Hematopoietic multipotent progenitor cell (in vitro differentiated cells): ENCODE results near the gene ZNF385A. TPM values are rescaled to one million over a fixed set of nuclear protein-coding genes. Genes with fewer than 3 reads are reported as not detected.
A peak's percentile ranks its signal among the peaks of the same experiment; 100 is the strongest.
"Not testable (repeated sequence)": the region's sequence is repeated elsewhere in the genome, so short reads cannot be mapped to it uniquely, and the experiment has no call there.

Experiments used
- DNase-seq, 3 donors: peaks; one replicate each; pipeline ENCODE4 v3.0.0-alpha.2; 2011 to 2015; ENCODE audit warnings: low read depth in 2 of 3, low spot score in 2 of 3
- small RNA-seq: library from RNA; depleted of rRNA; stranded (forward); fragments of <200 nt; gene quantifications from one replicate; pipeline ENCODE3, GENCODE V24; 2012
- total RNA-seq: library from RNA; depleted of rRNA; stranded (reverse); fragments of >200 nt; gene quantifications from one replicate; pipeline ENCODE4 v1.2.3, GENCODE V29; 2012

Gene ZNF385A
- total RNA-seq, 1 donor: 4.6 TPM

DNA sequence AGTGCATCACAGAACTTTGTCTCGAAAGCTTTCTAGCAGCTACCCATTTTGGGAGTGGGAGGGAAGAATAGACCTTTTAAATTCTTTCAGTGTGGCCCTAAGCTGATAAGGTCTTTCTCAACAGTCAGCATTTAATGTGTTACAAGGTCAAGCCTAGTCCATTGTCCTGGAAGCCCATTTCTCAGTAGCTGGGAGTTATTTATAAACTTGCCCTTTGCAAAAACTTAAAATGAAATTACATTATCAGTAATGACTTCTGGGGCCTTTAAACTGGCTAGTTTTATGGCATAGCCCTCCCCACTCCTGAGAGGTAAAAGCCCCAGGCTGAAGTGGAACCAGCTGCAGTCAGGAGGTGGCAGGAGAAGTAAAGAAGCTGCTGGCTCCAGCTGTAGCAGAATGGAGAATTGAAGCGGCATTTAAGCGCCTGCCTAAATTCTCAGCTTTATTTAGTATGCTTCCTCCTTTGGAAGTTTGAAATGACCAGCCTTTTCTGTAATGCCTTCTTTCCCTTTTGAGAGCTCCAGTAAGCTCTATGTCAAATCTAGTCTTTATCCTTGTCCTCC lies 47.2 kb downstream of the ZNF385A start:
- DNase-seq: peak in 1 of 3 donors; percentile 63

DNA sequence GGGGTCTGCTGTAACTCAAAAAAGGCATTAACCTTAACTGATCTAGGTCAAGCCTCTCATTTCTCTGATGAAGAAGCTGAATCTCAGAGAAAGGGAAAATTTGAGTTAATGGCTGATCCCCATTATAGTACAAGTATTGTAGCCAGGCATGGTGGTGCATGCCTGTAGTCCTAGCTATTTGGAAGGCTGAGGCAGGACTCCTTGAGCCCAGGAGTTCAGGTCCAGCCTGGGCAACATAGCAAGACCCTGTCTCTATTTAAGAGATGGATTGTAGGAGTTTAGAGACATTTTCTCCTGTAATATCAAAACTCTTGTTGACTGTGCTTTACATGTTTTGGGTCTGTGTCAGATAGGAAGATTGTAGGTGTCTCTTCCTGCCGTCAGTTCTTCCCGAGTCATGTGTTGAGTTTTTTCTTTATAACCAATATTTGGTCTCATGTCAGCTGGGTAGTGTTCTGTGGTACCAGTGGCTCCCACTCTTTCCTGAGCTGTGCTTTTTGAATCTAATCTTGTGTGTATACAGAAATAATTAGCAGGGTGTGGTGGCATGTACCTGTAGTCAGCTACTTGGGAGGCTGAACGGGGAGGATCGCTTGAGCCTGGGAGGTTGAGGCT lies 51.0 kb downstream of the ZNF385A start:
- no peak for DNase-seq

DNA sequence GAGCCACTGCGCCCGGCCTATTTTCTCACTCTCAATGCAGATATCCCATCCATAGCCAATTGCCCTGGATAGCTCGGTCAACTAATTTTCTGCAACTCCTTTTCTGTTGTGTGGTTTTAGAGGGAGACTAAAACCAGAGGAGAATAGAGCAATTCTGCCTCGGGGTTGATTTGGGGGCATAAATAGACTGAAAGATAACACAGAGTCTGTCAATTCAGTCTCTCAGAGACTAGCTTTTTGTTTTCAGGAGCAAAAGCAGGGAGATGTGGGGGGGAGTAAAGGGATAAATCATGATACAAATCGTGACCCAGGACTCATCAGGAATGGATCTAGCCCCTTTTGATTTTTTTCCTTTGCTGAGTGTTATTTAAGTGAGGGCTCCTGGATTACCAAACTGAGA lies 53.1 kb downstream of the ZNF385A start:
- DNase-seq: no peak

DNA sequence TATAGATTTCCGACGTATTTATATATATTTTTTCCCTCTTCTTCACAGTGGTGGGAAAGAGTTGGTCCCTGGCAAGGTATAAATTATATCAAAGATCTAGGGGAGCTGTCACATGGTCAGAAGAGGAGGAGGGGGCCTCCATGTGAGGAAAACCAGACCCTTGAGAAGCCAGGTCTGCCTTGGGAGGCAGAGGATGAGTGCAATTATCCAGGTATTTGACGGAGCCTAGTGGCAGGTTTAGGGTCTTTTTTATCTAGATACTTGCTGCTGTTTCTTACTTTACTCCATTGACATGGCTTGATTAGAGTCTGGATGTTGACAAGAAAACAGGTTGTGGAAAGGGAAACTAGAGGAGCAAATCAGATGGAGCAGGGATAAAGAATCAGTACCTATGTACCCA lies 54.1 kb downstream of the ZNF385A start:
- no peak for DNase-seq

DNA sequence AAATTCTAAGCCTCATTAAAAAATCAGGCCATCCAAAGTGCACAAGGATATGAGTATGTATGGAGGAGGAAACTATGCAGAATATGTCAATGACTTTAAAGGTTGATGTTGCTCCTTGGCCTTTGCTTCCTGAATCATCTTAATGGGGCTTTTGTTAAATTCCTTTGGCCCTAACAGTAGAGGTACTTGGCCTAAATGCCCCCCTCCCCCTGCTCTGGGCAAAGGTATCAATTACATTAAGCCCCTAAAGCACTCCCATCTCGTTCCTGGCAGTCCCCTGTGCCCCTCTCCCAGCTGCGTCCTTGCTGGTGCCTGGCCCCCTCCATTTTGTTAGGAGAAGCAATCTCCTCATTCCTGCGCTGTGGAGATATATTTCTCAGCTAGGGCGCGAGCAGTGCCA lies 54.8 kb downstream of the ZNF385A start:
- DNase-seq: no peak

DNA sequence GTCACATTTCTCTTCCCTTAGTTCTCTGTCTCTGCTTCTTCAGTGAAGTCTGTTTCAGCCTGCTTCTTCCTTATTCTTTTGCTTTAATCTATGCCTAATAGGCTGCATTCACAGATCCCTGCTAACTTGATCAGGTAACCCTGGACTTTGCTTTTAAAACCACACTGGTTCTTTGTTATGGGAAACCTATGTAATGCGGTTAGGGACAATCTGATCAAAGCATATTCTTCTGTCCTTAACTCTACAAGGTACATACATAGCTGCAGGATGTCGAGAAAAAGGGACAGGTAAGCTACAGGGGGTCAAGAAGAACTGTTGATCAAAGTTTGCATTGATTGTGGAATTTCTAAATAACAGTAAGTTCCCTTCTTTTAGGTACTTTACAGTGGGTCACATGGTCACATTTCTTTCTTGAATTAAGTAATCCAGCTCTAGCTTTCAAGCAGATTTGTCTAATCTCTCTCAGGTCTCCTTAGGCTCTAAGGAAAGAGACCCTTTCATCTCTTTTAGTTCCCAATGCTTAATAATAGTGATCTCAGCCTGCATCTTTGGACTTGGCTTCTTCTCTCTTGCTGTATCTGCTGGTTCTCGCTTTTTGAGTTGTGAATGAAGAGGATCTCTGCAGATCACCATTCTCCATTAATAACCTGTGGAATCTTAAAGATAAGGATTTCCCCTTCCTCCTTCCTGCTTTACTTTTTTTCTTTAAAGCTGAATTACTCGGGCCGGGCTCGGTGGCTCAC lies 55.8 kb downstream of the ZNF385A start:
- DNase-seq: no peak

DNA sequence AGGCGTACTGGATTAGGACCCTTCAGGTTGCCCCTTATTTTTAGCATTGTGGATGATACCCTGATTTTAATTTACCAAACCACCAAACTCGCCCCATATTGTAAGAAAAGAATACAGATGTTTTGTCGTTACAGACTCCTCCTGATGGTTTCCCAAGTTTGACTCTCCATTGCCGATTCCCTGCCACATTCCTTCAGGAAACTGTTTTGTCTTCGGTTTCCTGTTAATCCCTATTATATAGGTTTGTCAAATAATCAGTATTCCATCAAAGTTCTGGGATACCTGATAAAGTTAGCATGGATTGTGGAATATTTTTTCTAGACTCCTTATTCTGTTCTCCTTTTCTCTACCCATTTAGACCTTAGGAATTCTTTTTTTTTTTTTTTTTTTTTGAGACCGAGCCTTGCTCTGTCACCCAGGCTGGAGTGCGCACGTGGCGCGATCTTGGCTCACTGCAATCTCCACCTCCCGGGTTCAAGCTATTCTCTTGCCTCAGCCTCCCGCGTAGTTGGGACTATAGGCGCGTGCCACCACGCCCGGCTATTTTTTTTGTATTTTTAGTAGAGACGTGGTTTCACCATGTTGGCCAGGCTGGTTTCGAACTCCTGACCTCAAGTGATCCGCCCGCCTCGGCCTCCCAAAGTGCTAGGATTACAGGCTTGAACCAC lies 59.0 kb downstream of the ZNF385A start:
- not testable (repeated sequence) for DNase-seq

DNA sequence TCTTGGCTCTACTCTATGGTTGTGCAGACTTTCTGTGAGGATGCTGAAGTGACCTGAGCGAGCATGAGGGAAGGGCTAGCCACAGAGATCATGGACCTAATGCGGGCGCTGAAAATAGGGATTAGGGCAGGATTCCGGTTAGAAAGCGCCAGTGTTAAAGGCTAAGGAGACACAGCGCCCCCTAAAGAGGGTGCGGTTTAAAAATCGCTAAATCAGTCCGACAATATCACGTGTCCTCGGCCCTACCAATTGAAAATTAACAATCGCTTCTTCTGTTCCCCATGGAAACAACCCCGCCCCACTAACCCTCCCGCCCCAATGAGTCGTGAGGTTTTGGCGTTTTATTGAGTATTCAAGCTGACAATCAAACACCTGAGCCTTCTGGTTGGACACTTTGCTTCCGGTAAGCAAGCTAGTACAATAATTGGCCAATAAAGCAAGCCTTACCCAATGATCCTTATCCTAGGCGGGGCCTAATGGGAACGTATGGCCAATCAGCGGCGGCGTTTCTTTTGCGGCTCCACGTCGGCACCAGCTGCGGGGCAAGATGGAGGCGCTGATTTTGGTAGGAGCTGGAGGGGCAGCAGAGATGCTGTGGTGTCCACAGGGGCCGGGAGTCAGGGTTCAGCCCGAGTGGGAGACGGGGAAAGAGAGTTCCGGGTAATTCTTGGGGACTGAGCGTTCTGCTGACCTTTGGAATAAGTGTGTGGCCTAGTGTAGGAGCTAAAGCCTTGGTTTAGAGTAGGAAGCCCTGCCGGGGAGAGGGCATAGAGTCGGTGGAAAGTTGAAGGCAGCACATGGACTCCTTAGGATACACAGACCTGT lies 59.7 kb downstream of the ZNF385A start, which contains the start of gene COPZ1:
COPZ1 (plus strand) TSS at position 515 of the 825 bp plus-strand sequence; CDS start at position 548, 33 bp downstream.
- DNase-seq: peak; percentile 85 to 100 (median 98)

DNA sequence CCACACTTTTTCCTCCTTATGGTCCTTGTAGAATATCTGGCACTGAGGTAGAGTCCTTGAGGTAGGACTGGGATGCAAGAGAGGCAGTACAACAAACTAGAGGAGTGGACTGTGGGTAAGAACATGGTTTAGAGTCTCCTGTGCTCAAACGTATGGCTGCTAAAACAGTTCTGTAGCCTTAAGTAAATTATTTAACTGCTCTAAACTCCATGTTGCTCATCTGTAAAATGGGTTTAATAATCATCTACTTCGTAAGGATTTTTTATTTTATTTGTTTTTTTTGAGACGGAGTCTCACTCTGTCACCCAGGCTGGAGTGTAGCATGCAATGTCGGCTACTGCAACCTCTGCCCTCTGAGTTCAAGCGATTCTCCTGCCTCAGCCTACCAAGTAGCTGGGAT lies 63.2 kb downstream of the ZNF385A start:
- no peak for DNase-seq

Small RNA genes within 50 kb of the gene (small RNA-seq; reads per million reads assigned to genes)
- gene MIR148B (95.3 reads per million, percentile 97 among the genes with 10 or more reads in this experiment), gene RN7SL744P (not detected)

Other genes with a start within 250 kb of the ZNF385A start
- 23.4 TPM for gene SMUG1, start 195.7 kb downstream of the ZNF385A start, total RNA-seq
- gene CBX5, start 104.6 kb downstream of the ZNF385A start, total RNA-seq: 21.8 TPM
- 941 TPM for gene HNRNPA1, start 104.0 kb downstream of the ZNF385A start, total RNA-seq
- 318 TPM for gene NFE2, start 83.7 kb downstream of the ZNF385A start, total RNA-seq
- 65.7 TPM for gene COPZ1, start 59.6 kb downstream of the ZNF385A start, total RNA-seq
- gene GPR84, start 20.2 kb downstream of the ZNF385A start, total RNA-seq: 0.81 TPM
- 192 TPM for gene ITGA5, start 34.5 kb upstream of the ZNF385A start, total RNA-seq
- 5.1 TPM for gene GTSF1, start 88.9 kb upstream of the ZNF385A start, total RNA-seq
- gene NCKAP1L, start 113.0 kb upstream of the ZNF385A start, total RNA-seq: 194 TPM
- 6.7 TPM for gene PDE1B, start 164.9 kb upstream of the ZNF385A start, total RNA-seq
- gene PPP1R1A, start 203.9 kb upstream of the ZNF385A start, total RNA-seq: not detected